Measurements from ENCODE around the gene KSR2.

The KSR2 gene

DNA sequence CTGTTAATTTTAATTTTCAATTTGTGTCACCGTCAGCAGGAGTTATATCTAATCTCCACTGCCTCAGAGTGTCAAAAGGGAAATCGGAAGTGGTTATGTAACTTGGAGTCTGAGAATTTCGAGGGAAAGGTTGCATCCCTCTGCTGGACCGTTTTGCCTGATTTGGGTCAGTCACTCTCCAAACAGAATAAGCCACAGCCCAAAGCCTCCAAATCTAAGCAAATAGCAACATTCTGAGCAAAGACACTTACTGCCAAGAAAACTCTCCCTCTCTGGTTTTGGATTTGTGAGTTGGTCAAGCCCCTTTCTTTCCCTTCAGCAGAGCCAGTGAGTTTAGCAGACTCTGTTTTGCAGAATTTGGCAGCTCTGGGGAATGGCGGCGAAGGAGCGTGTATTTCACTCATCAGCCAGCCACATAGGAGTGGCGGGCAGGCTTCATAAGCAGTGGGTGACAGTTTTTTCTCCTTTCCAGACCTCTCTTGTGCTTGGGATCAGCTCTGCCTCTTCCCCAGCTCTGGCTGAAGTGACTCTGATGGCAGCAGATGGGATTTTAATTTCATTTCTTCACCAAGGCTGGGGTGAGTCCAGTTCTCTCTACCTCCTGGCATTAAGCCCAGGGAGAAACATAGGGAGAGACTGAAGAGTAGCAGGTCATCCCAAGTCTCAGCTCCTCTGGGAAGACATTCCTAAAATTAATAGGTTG, 388.6 kb downstream of the KSR2 start:
- H3K4me2 ChIP-seq (ENCODE audit: low read length), result no peak overlapping the region
- no peaks in the 10 kb centered on the region for H3K9me2 ChIP-seq (replicated peaks; ENCODE audit: control insufficient read depth, low read length)
- H3K79me2 ChIP-seq (ENCODE audit: control insufficient read depth, low read length), result no peaks in the 10 kb centered on the region
- H3K27ac ChIP-seq (ENCODE audit: low read depth, low read length), result no peak overlapping the region
- no peak overlapping the region for H3K4me3 ChIP-seq (ENCODE audit: low read length)
- H3K36me3 ChIP-seq (ENCODE audit: control insufficient read depth, low read length), result no peaks in the 10 kb centered on the region
- TF ChIP-seq EZH2phosphoT487 (IDR thresholded peaks at IDR 0.05; ENCODE audit: borderline replicate concordance, low read length), result no peak
- TF ChIP-seq, protein P1, sequence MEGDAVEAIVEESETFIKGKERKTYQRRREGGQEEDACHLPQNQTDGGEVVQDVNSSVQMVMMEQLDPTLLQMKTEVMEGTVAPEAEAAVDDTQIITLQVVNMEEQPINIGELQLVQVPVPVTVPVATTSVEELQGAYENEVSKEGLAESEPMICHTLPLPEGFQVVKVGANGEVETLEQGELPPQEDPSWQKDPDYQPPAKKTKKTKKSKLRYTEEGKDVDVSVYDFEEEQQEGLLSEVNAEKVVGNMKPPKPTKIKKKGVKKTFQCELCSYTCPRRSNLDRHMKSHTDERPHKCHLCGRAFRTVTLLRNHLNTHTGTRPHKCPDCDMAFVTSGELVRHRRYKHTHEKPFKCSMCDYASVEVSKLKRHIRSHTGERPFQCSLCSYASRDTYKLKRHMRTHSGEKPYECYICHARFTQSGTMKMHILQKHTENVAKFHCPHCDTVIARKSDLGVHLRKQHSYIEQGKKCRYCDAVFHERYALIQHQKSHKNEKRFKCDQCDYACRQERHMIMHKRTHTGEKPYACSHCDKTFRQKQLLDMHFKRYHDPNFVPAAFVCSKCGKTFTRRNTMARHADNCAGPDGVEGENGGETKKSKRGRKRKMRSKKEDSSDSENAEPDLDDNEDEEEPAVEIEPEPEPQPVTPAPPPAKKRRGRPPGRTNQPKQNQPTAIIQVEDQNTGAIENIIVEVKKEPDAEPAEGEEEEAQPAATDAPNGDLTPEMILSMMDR (IDR thresholded peaks at IDR 0.05; ENCODE audit: low read depth, low read length, poor library complexity, severe bottlenecking), result no peak
- H3K9me3 ChIP-seq (ENCODE audit: control insufficient read depth, insufficient read depth, low read length), result no peaks in the 10 kb centered on the region
- H4K20me1 ChIP-seq (ENCODE audit: control insufficient read depth, insufficient read depth, low read depth, low read length), result no peaks in the 10 kb centered on the region
- no peaks in the 10 kb centered on the region; the same call in 1 of the 2 replicates for H3K27me3 ChIP-seq (ENCODE audit: control insufficient read depth, low read length)
- H3K4me1 ChIP-seq (ENCODE audit: control insufficient read depth, low read length), result no peaks in the 10 kb centered on the region
- no peaks in the 10 kb centered on the region for H3F3A ChIP-seq (ENCODE audit: control insufficient read depth, insufficient read depth)

DNA sequence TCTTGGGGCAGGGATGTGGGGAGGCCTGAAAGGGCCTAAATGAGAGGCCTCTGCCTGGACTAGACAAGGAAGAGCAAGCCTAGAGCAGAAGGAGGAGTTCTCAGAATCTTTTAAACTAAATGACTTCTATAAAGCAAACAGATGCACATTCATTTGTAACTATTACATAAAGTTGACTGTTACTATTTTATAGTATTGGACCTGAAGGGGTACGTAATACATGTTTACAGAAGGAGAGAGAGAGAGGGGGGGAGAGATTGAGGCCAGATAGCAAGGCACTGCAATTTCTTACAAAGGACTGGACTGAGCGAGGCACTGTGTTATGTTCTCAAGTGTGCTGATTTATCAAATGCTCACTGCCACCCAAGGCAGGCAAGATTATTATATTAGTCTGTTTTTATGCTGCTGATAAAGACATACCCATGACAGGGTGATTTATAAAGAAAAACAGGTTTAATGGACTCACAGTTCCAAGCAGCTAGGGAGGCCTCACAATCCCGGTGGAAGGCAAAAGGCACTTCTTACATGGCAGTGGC, 391.6 kb downstream of the KSR2 start:
- no peak overlapping the region for H3K27ac ChIP-seq (ENCODE audit: low read depth, low read length)
- H3F3A ChIP-seq (ENCODE audit: control insufficient read depth, insufficient read depth), result no peaks in the 10 kb centered on the region
- no peaks in the 10 kb centered on the region for H3K9me3 ChIP-seq (ENCODE audit: control insufficient read depth, insufficient read depth, low read length)
- no peaks in the 10 kb centered on the region for H3K79me2 ChIP-seq (ENCODE audit: control insufficient read depth, low read length)
- no peak overlapping the region for H3K4me3 ChIP-seq (ENCODE audit: low read length)
- H3K4me1 ChIP-seq (ENCODE audit: control insufficient read depth, low read length), result no peaks in the 10 kb centered on the region
- no peaks in the 10 kb centered on the region for H3K36me3 ChIP-seq (ENCODE audit: control insufficient read depth, low read length)
- H3K27me3 ChIP-seq (ENCODE audit: control insufficient read depth, low read length), result no peaks in the 10 kb centered on the region; the same call in 1 of the 2 replicates
- no peak overlapping the region for H3K4me2 ChIP-seq (ENCODE audit: low read length)
- no peaks in the 10 kb centered on the region for H4K20me1 ChIP-seq (ENCODE audit: control insufficient read depth, insufficient read depth, low read depth, low read length)
- no peaks in the 10 kb centered on the region for H3K9me2 ChIP-seq (replicated peaks; ENCODE audit: control insufficient read depth, low read length)
- TF ChIP-seq, protein P1 (IDR thresholded peaks at IDR 0.05; ENCODE audit: low read depth, low read length, poor library complexity, severe bottlenecking), result no peak
- no peak for TF ChIP-seq EZH2phosphoT487 (IDR thresholded peaks at IDR 0.05; ENCODE audit: borderline replicate concordance, low read length)

DNA sequence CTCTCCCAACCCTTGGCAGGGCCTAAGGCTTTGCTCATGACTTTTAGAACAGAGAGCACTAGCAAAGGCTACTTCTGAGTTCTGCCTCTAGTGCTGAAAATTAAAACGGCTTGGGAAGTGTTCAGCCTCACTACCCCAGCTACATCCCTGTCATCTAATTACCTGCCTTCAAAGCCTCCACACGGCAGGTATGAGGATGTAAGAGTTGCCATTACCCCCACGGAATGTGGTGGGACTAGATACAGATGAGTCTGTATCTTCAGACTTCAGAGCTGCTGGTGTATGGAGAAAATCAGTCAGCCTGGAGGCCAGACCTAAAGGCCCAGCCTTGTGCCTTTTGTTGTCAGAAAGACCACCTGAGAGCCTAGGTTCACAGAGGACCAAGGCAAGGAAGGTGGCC, 392.7 kb downstream of the KSR2 start:
- no peaks in the 10 kb centered on the region for H4K20me1 ChIP-seq (ENCODE audit: control insufficient read depth, insufficient read depth, low read depth, low read length)
- no peak overlapping the region for H3K4me2 ChIP-seq (ENCODE audit: low read length)

More for the DNA sequence above, 392.7 kb downstream of the KSR2 start:
- H3K36me3 ChIP-seq (ENCODE audit: control insufficient read depth, low read length), result no peaks in the 10 kb centered on the region
- H3K4me1 ChIP-seq (ENCODE audit: control insufficient read depth, low read length), result no peaks in the 10 kb centered on the region
- H3K27me3 ChIP-seq (ENCODE audit: control insufficient read depth, low read length), result no peaks in the 10 kb centered on the region; the same call in 1 of the 2 replicates
- H3K27ac ChIP-seq (ENCODE audit: low read depth, low read length), result no peak overlapping the region
- H3F3A ChIP-seq (ENCODE audit: control insufficient read depth, insufficient read depth), result no peaks in the 10 kb centered on the region
- TF ChIP-seq EZH2phosphoT487 (IDR thresholded peaks at IDR 0.05; ENCODE audit: borderline replicate concordance, low read length), result no peak
- TF ChIP-seq, protein P1 (IDR thresholded peaks at IDR 0.05; ENCODE audit: low read depth, low read length, poor library complexity, severe bottlenecking), result no peak
- H3K9me3 ChIP-seq (ENCODE audit: control insufficient read depth, insufficient read depth, low read length), result no peaks in the 10 kb centered on the region
- no peak overlapping the region for H3K4me3 ChIP-seq (ENCODE audit: low read length)
- H3K79me2 ChIP-seq (ENCODE audit: control insufficient read depth, low read length), result no peaks in the 10 kb centered on the region
- no peaks in the 10 kb centered on the region for H3K9me2 ChIP-seq (replicated peaks; ENCODE audit: control insufficient read depth, low read length)
